Frontal cortex (tissue), 1 donor: ENCODE measurements around the gene MAMDC2. TPM values are rescaled to one million over a fixed set of nuclear protein-coding genes. Genes with fewer than 3 reads are reported as not detected.

Experiments
- small RNA-seq: library from RNA; depleted of rRNA; stranded (forward); fragments of <200 nt; gene quantifications from one replicate; pipeline ENCODE3, GENCODE V24; 2014
- total RNA-seq: library from RNA; depleted of rRNA; stranded (reverse); fragments of >200 nt; gene quantifications from one replicate; pipeline ENCODE4 v1.2.3, GENCODE V29; 2014

Gene MAMDC2
- total RNA-seq, 1 donor from 2014 or later: 2.0 TPM

Small RNA genes within 50 kb of the gene (small RNA-seq; reads per million reads assigned to genes)
- 1.9 reads per million, percentile 81 among the genes with 10 or more reads in this experiment for gene RNU2-5P

Other genes starting within 250 kb of the MAMDC2 start
- gene CFAP95, start 223.0 kb upstream of the MAMDC2 start, total RNA-seq: not detected
- gene SMC5, start 215.1 kb downstream of the MAMDC2 start, total RNA-seq: 36.3 TPM